Measurements from ENCODE around the gene RAB32. TPM values are rescaled to one million over a fixed set of nuclear protein-coding genes. Genes with fewer than 3 reads are reported as not detected.

Gene RAB32
- 93.6 and 105 TPM in 2 replicates for total RNA-seq

DNA sequence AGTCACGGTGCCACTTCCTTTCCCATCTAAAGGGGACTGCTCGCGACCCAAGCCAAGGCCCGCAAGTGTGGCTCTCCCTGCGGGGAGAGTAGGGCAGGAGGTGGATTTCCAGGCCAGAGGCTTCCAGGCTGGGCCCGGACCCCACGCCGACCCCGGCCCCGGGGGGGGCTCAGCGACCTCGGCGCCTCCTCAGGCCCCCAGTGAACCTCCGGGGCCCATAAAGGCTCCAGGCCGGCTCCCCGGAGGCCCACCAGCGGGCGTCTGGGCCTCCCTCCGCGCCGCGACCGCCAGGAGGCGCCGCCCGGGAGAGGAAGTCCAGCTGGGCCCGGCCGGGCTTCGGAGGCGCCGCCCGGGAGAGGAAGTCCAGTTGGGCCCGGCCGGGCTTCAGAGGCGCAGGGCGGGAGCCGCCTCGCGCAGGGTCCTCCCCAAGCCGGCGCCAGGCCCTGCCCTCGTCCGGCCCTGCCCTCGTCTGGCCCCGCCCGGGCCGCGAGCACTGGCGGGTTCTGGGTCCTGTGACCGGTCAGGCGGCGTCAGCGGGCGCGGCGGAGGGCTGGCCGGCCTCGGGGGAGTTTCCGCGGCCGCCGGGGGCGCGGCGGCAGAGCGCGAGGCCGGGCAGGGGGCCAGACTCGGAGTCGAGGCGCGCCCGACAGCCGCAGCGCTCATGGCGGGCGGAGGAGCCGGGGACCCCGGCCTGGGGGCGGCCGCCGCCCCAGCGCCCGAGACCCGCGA is at the start of gene RAB32:
Gene RAB32 (plus strand): TSS at position 623 of the 729 bp plus-strand sequence. CDS start 39 bp downstream, at position 662.

DNA sequence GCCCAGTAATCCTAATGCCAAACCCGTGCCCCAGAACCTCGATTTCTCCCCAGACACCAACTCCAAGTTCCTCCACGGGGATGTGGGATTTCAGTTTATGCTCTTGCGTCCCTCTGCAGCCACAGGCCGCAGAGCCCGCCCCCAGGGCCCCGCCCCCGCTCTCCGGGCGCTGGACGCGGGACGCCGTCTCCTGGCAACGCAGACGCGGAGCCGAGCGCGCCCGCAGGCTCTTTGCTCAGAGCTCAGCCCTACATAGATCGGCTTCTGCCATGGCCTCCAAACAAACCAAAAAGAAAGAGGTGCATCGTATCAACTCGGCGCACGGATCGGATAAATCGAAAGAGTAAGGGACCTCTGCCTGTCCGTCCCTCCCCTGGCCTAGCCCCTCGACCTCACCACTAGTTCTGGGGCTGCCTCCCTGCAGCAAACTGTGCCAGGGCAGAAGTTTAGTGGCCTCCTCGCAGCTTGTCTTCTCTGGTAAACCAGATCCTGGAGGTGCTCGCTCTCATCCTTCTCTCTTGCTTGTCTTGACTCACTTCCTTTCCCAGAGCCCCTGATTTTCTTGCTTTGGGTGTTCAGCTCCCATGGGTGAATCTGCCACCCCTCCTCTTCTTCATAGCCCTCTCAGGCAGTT is 55.3 kb downstream of the RAB32 start, which contains the start of gene ADGB:
Gene ADGB (plus strand): TSS at position 201 of the 634 bp plus-strand sequence. CDS start 69 bp downstream, at position 270.

Other genes starting within 250 kb of the RAB32 start
- gene ADGB, start 55.1 kb downstream of the RAB32 start, total RNA-seq = not detected in 2 replicates

All from endothelial cell of coronary artery (primary cell).